ENCODE data around the gene OR2T8. TPM values are rescaled to one million over a fixed set of nuclear protein-coding genes. Genes with fewer than 3 reads are reported as not detected.

Gene OR2T8
- total RNA-seq, 1 donor from 2014 or later: not detected

- DNase-seq (ENCODE audit: low spot score): no peak
- Mint-ChIP-seq H3K9me3 (ENCODE audit: unreplicated experiment) (peaks cover 19% of the 10 kb centered on the region), H3K4me1 (ENCODE audit: unreplicated experiment) (no peaks in the 10 kb centered on the region), H3K27ac (ENCODE audit: unreplicated experiment) (no peak overlapping the region), H3K27me3 (ENCODE audit: unreplicated experiment) (no peaks in the 10 kb centered on the region), H3K36me3 (ENCODE audit: low read depth, unreplicated experiment) (peaks cover 3% of the 10 kb centered on the region), H3K4me3 (ENCODE audit: unreplicated experiment) (no peak overlapping the region)
- no peak for TF ChIP-seq CTCF (IDR thresholded peaks at IDR 0.05; ENCODE audit: unreplicated experiment)
Measured at GRCh38 chr1:247904122-247904521, 15.9 kb upstream of the OR2T8 start.

GRCh38 chr1:247905181-247905580, 14.9 kb upstream of the OR2T8 start:
- peaks cover 19% of the 10 kb centered on the region for H3K9me3 Mint-ChIP-seq (ENCODE audit: unreplicated experiment)
- DNase-seq (ENCODE audit: low spot score): no peak
- H3K36me3 Mint-ChIP-seq (ENCODE audit: low read depth, unreplicated experiment): peaks cover 3% of the 10 kb centered on the region
- H3K27ac Mint-ChIP-seq (ENCODE audit: unreplicated experiment): no peak overlapping the region
- H3K4me3 Mint-ChIP-seq (ENCODE audit: unreplicated experiment): no peak overlapping the region
- H3K27me3 Mint-ChIP-seq (ENCODE audit: unreplicated experiment): no peaks in the 10 kb centered on the region
- no peaks in the 10 kb centered on the region for H3K4me1 Mint-ChIP-seq (ENCODE audit: unreplicated experiment)
- TF ChIP-seq CTCF (IDR thresholded peaks at IDR 0.05; ENCODE audit: unreplicated experiment): no peak

- peaks cover 3% of the 10 kb centered on the region for H3K36me3 Mint-ChIP-seq (ENCODE audit: low read depth, unreplicated experiment)
- no peak for TF ChIP-seq CTCF (IDR thresholded peaks at IDR 0.05; ENCODE audit: unreplicated experiment)
- no peak for DNase-seq (ENCODE audit: low spot score)
- no peaks in the 10 kb centered on the region for H3K4me1 Mint-ChIP-seq (ENCODE audit: unreplicated experiment)
- no peaks in the 10 kb centered on the region for H3K27me3 Mint-ChIP-seq (ENCODE audit: unreplicated experiment)
- no peak overlapping the region for H3K27ac Mint-ChIP-seq (ENCODE audit: unreplicated experiment)
- peaks cover 19% of the 10 kb centered on the region for H3K9me3 Mint-ChIP-seq (ENCODE audit: unreplicated experiment)
- no peak overlapping the region for H3K4me3 Mint-ChIP-seq (ENCODE audit: unreplicated experiment)
Measured at GRCh38 chr1:247905910-247906503, 14.0 kb upstream of the OR2T8 start.

GRCh38 chr1:247906504-247907047, 13.5 kb upstream of the OR2T8 start:
- no peak for TF ChIP-seq CTCF (IDR thresholded peaks at IDR 0.05; ENCODE audit: unreplicated experiment)
- Mint-ChIP-seq H3K36me3 (ENCODE audit: low read depth, unreplicated experiment) (peaks cover 3% of the 10 kb centered on the region), H3K27ac (ENCODE audit: unreplicated experiment) (no peak overlapping the region), H3K4me3 (ENCODE audit: unreplicated experiment) (no peak overlapping the region), H3K27me3 (ENCODE audit: unreplicated experiment) (no peaks in the 10 kb centered on the region), H3K4me1 (ENCODE audit: unreplicated experiment) (no peaks in the 10 kb centered on the region), H3K9me3 (ENCODE audit: unreplicated experiment) (peaks cover 19% of the 10 kb centered on the region)
- no peak for DNase-seq (ENCODE audit: low spot score)

- peaks cover 16% of the 10 kb centered on the region for H3K9me3 Mint-ChIP-seq (ENCODE audit: unreplicated experiment)
- H3K27me3 Mint-ChIP-seq (ENCODE audit: unreplicated experiment): no peaks in the 10 kb centered on the region
- H3K4me3 Mint-ChIP-seq (ENCODE audit: unreplicated experiment): no peak overlapping the region
- H3K27ac Mint-ChIP-seq (ENCODE audit: unreplicated experiment): no peak overlapping the region
- H3K36me3 Mint-ChIP-seq (ENCODE audit: low read depth, unreplicated experiment): peaks cover 3% of the 10 kb centered on the region
- DNase-seq (ENCODE audit: low spot score): no peak
- TF ChIP-seq CTCF (IDR thresholded peaks at IDR 0.05; ENCODE audit: unreplicated experiment): no peak
- H3K4me1 Mint-ChIP-seq (ENCODE audit: unreplicated experiment): no peaks in the 10 kb centered on the region
Measured at GRCh38 chr1:247908766-247909165, 11.3 kb upstream of the OR2T8 start.
